B cell (primary cell): ENCODE measurements around the gene NUBPL. TPM values are rescaled to one million over a fixed set of nuclear protein-coding genes. Genes with fewer than 3 reads are reported as not detected.

Source experiments
- ATAC-seq: fragments of 200-7000 bp; cut with Tn5 transposase; one replicate; pipeline ENCODE4 v1.10.0; 2021; ENCODE audit warnings: low read depth, mild to moderate bottlenecking, moderate number of reproducible peaks, moderate library complexity
- CTCF ChIA-PET: fragments of 350-600 bp; sonication (Branson Sonifier 250); formaldehyde crosslinking; loops from one replicate; lab custom pipeline; 2021; ENCODE audit warnings: antibody characterized with exemption, inconsistent platforms; lab: Charles Lee
- POLR2A ChIA-PET: fragments of 350-600 bp; sonication (Branson Sonifier 250); formaldehyde crosslinking; loops from one replicate; lab custom pipeline; 2021; ENCODE audit warnings: antibody characterized with exemption; lab: Charles Lee
- DNase-seq: peaks from one replicate; pipeline ENCODE4 v3.0.0; 2013
- H2AFZ ChIP-seq: 2 replicates; pipeline ENCODE4 v1.6.1; 2012; ENCODE audit warnings: mild to moderate bottlenecking, low read depth, low read length; ENCODE audit not compliant: insufficient read depth, poor library complexity, severe bottlenecking
- H3K27ac ChIP-seq, 2 donors: 1 replicate in 1 of 2; 2 replicates in 1 of 2; pipeline ENCODE4 v1.5.1; 2012 to 2013; ENCODE audit warnings: low read length in 2 of 2, mild to moderate bottlenecking in 2 of 2, moderate library complexity in 1 of 2
- H3K27me3 ChIP-seq, 4 experiments: fragments of 200-600 bp in 1 of 4; sonication (generic) in 1 of 4; replicated peaks in 1 of 4; 1 replicate in 2 of 4; 2 replicates in 2 of 4; pipeline versions ENCODE4 v1.6.1 to v1.7.0; 2013 to 2016; ENCODE audit warnings: low read length in 3 of 4, mild to moderate bottlenecking in 2 of 4, mixed read lengths in 1 of 4, moderate library complexity in 1 of 4; ENCODE audit not compliant: insufficient read depth in 4 of 4, control insufficient read depth in 3 of 4; ENCODE audit errors: control extremely low read depth in 1 of 4
- H3K36me3 ChIP-seq, 2 experiments: replicated peaks in 1 of 2; 1 replicate in 1 of 2; 2 replicates in 1 of 2; pipeline versions ENCODE4 v1.6.1 to v1.7.1; 2013; ENCODE audit warnings: low read length in 1 of 2; ENCODE audit not compliant: insufficient read depth in 2 of 2, control insufficient read depth in 1 of 2; ENCODE audit errors: control extremely low read depth in 1 of 2, extremely low read depth in 1 of 2
- H3K4me1 ChIP-seq, 2 donors: fragments of 200-600 bp in 1 of 2; sonication (generic) in 1 of 2; 1 replicate in 1 of 2; 2 replicates in 1 of 2; pipeline versions ENCODE4 v1.5.1 to v1.6.1; 2013 to 2017; ENCODE audit warnings: low read length in 2 of 2; ENCODE audit not compliant: control insufficient read depth in 2 of 2, insufficient read depth in 2 of 2
- H3K4me2 ChIP-seq: replicated peaks from 2 replicates; pipeline ENCODE3; 2012; ENCODE audit warnings: mild to moderate bottlenecking, low read depth, low read length; ENCODE audit not compliant: poor library complexity, severe bottlenecking
- H3K4me3 ChIP-seq, 5 experiments: fragments of 200-600 bp in 1 of 5; sonication (generic) in 1 of 5; 1 replicate in 3 of 5; 2 replicates in 2 of 5; pipeline versions ENCODE4 v1.5.1 to v1.7.0; 2011 to 2016; ENCODE audit warnings: low read length in 4 of 5, mild to moderate bottlenecking in 4 of 5, low read depth in 2 of 5, control low read depth in 1 of 5, moderate library complexity in 1 of 5; ENCODE audit not compliant: insufficient read depth in 1 of 5; ENCODE audit errors: control extremely low read depth in 1 of 5, extremely low read depth in 1 of 5
- H3K79me2 ChIP-seq: fragments of 200-600 bp; sonication (generic); one replicate; pipeline ENCODE4 v1.6.0; 2016; ENCODE audit warnings: low read length; ENCODE audit not compliant: control insufficient read depth, insufficient read depth
- H3K9ac ChIP-seq: fragments of 200-600 bp; sonication (generic); 2 replicates; pipeline ENCODE4 v1.6.1; 2017; ENCODE audit warnings: mild to moderate bottlenecking, low read length, moderate library complexity
- H3K9me3 ChIP-seq, 3 donors: one replicate each; pipeline versions ENCODE4 v1.6.1 to v1.7.1; 2013; ENCODE audit warnings: low read length in 2 of 3; ENCODE audit not compliant: control insufficient read depth in 2 of 3, insufficient read depth in 1 of 3; ENCODE audit errors: control extremely low read depth in 1 of 3
- H4K20me1 ChIP-seq: 2 replicates; pipeline ENCODE4 v1.6.0; 2012; ENCODE audit warnings: mild to moderate bottlenecking, low read length; ENCODE audit not compliant: insufficient read depth, control insufficient read depth, poor library complexity, severe bottlenecking
- H3K27ac Mint-ChIP-seq: one replicate; pipeline ENCODE4 v1.8.0; 2021; ENCODE audit warnings: mixed read lengths
- H3K27me3 Mint-ChIP-seq: one replicate; pipeline ENCODE4 v1.8.0; 2021; ENCODE audit warnings: mixed read lengths
- H3K4me1 Mint-ChIP-seq: one replicate; pipeline ENCODE4 v1.8.0; 2021; ENCODE audit warnings: mixed read lengths
- H3K4me3 Mint-ChIP-seq: one replicate; pipeline ENCODE4 v1.8.0; 2021; ENCODE audit warnings: mixed read lengths
- H3K9me3 Mint-ChIP-seq: one replicate; pipeline ENCODE4 v1.8.0; 2022; ENCODE audit warnings: mixed read lengths; ENCODE audit not compliant: insufficient read depth
- CTCF ChIP-seq: fragments of 200-600 bp; IDR thresholded peaks from one replicate; pipeline ENCODE4 v1.8.0; 2022; ENCODE audit warnings: antibody characterized with exemption, mild to moderate bottlenecking
- EZH2 ChIP-seq: IDR thresholded peaks from 2 replicates; pipeline ENCODE4 v1.6.1; 2012; ENCODE audit warnings: borderline replicate concordance, low read depth, mild to moderate bottlenecking, moderate library complexity, low read length; ENCODE audit not compliant: insufficient read depth, poor library complexity, severe bottlenecking
- WGBS: methylation state at CpG from one replicate; pipeline ENCODE4 v1.1.5; 2013; ENCODE audit warnings: missing lambda C conversion rate; ENCODE audit not compliant: insufficient coverage; 5-methylcytosine and 5-hydroxymethylcytosine counted together
- intact Hi-C: fragments of 100-400 bp; cut with micrococcal nuclease; formaldehyde crosslinking; loops from one replicate; pipeline ENCODE4 v1.10.0; 2022
- polyA plus RNA-seq: library from polyadenylated mRNA; depleted of rRNA; stranded (reverse); fragments of >200 nt; gene quantifications from 2 replicates; pipeline ENCODE4 v1.2.3, GENCODE V29; 2012
- total RNA-seq, 2 donors: library from RNA; stranded (reverse); fragments of 120-200 nt in 1 of 2; gene quantifications; 1 replicate in 1 of 2; 2 replicates in 1 of 2; pipeline versions ENCODE4 v1.2.3 to v1.2.4, GENCODE V29; 2013 to 2022

Gene NUBPL
- total and polyA plus RNA-seq, 2 donors (not counting 1 experiment from before 2014, with no cell fraction given): 1.9 to 14.2 TPM

GRCh38 chr14:31596342-31597095 is 35.3 kb downstream of the NUBPL start:
- TF ChIP-seq EZH2: no peak
- no peaks in the 10 kb centered on the region for H3K27me3 ChIP-seq
- no peak overlapping the region for H3K4me3 ChIP-seq
- Mint-ChIP-seq H3K27ac (no peak overlapping the region), H3K27me3 (no peaks in the 10 kb centered on the region), H3K4me1 (peaks cover 11% of the 10 kb centered on the region), H3K9me3 (no peaks in the 10 kb centered on the region), H3K4me3 (no peak overlapping the region)
- no peak overlapping the region for H3K9ac ChIP-seq
- peaks cover 2 to 3% of the 10 kb centered on the region in 2 experiments for H3K36me3 ChIP-seq
- ChIA-PET CTCF (no interaction called here), POLR2A (no interaction called here)
- no peak for ATAC-seq
- no peak overlapping the region for H2AFZ ChIP-seq
- H3K4me1 ChIP-seq: peaks cover 0 to 6% of the 10 kb centered on the region in 2 donors
- intact Hi-C loops: no loop called here
- no peaks in the 10 kb centered on the region for H4K20me1 ChIP-seq
- no peaks in the 10 kb centered on the region for H3K79me2 ChIP-seq
- no peak overlapping the region for H3K27ac ChIP-seq
- H3K4me2 ChIP-seq: no peak overlapping the region
- DNase-seq: no peak
- peaks cover 0 to 3% (median 0%) of the 10 kb centered on the region in 3 donors for H3K9me3 ChIP-seq
- WGBS: 100% methylated on average over 1 of the region's 7 CpGs

GRCh38 chr14:31605702-31606101 is 44.5 kb downstream of the NUBPL start:
- POLR2A ChIA-PET: no interaction called here
- intact Hi-C loops: no loop called here
- Mint-ChIP-seq H3K27ac (no peak overlapping the region), H3K4me3 (no peak overlapping the region), H3K4me1 (no peaks in the 10 kb centered on the region), H3K27me3 (no peaks in the 10 kb centered on the region), H3K9me3 (no peaks in the 10 kb centered on the region)
- Histone ChIP-seq H3K4me1 (no peaks in the 10 kb centered on the region), H4K20me1 (no peaks in the 10 kb centered on the region), H3K9me3 (peaks cover 0 to 4% (median 0%) of the 10 kb centered on the region in 3 donors), H2AFZ (no peak overlapping the region), H3K27ac (no peak overlapping the region), H3K4me3 (no peak overlapping the region), H3K36me3 (no peaks in the 10 kb centered on the region), H3K79me2 (no peaks in the 10 kb centered on the region), H3K9ac (no peak overlapping the region), H3K4me2 (no peak overlapping the region), H3K27me3 (no peaks in the 10 kb centered on the region)
- DNase-seq (no peak), ATAC-seq (no peak)
- CTCF ChIA-PET: no interaction called here
- no peak for TF ChIP-seq CTCF
- TF ChIP-seq EZH2: no peak
- 95% methylated on average over 2 of the region's 2 CpGs for WGBS
